CD4-positive, alpha-beta T cell (primary cell): ENCODE measurements around the gene TTC28. TPM values are rescaled to one million over a fixed set of nuclear protein-coding genes. Genes with fewer than 3 reads are reported as not detected.

Experiments
- ATAC-seq: fragments of 200-7000 bp; cut with Tn5 transposase; one replicate; pipeline ENCODE4 v1.10.0; 2022; ENCODE audit warnings: mild to moderate bottlenecking; ENCODE audit not compliant: poor library complexity
- CTCF ChIA-PET: fragments of 350-600 bp; sonication (Branson Sonifier 250); formaldehyde crosslinking; loops from one replicate; lab custom pipeline; 2021; ENCODE audit warnings: antibody characterized with exemption, inconsistent platforms; lab: Charles Lee
- POLR2A ChIA-PET: fragments of 350-600 bp; sonication (Branson Sonifier 250); formaldehyde crosslinking; loops from one replicate; lab custom pipeline; 2021; ENCODE audit warnings: antibody characterized with exemption, inconsistent platforms; lab: Charles Lee
- DNase-seq, 14 experiments: peaks; one replicate each; pipeline ENCODE4 v3.0.0-alpha.2; 2013 to 2020; ENCODE audit warnings: mixed read lengths in 2 of 14
- H3K27ac ChIP-seq, 2 donors: one replicate each; pipeline versions ENCODE4 v1.5.1 to v1.7.0; 2013; ENCODE audit warnings: low read length in 2 of 2, low read depth in 1 of 2, mild to moderate bottlenecking in 1 of 2
- H3K27me3 ChIP-seq, 2 experiments: 1 replicate in 1 of 2; 2 replicates in 1 of 2; pipeline versions ENCODE4 v1.6.1 to v1.7.0; 2013; ENCODE audit warnings: low read length in 2 of 2, control low read depth in 1 of 2, mild to moderate bottlenecking in 1 of 2, moderate library complexity in 1 of 2; ENCODE audit not compliant: insufficient read depth in 2 of 2, control insufficient read depth in 1 of 2
- H3K36me3 ChIP-seq: one replicate; pipeline ENCODE4 v1.6.1; 2013; ENCODE audit warnings: low read length, control low read depth; ENCODE audit not compliant: insufficient read depth
- H3K4me1 ChIP-seq: one replicate; pipeline ENCODE4 v1.6.1; 2013; ENCODE audit warnings: low read length, control low read depth; ENCODE audit not compliant: insufficient read depth
- H3K4me3 ChIP-seq: one replicate; pipeline ENCODE4 v1.5.1; 2013; ENCODE audit warnings: mild to moderate bottlenecking, low read length, moderate library complexity
- H3K9me3 ChIP-seq, 2 experiments: 1 replicate in 1 of 2; 2 replicates in 1 of 2; pipeline versions ENCODE4 v1.6.1 to v1.7.0; 2013; ENCODE audit warnings: low read length in 2 of 2, mild to moderate bottlenecking in 2 of 2, control low read depth in 1 of 2, moderate library complexity in 1 of 2; ENCODE audit not compliant: control insufficient read depth in 1 of 2, insufficient read depth in 1 of 2
- H3K27ac Mint-ChIP-seq: one replicate; pipeline ENCODE4 v1.8.0; 2020; ENCODE audit warnings: mixed read lengths
- H3K27me3 Mint-ChIP-seq: one replicate; pipeline ENCODE4 v1.8.0; 2021; ENCODE audit warnings: mixed read lengths
- H3K36me3 Mint-ChIP-seq: one replicate; pipeline ENCODE4 v1.8.0; 2021; ENCODE audit warnings: low read depth, mixed read lengths
- H3K4me1 Mint-ChIP-seq: one replicate; pipeline ENCODE4 v1.8.0; 2021; ENCODE audit warnings: low read depth, mixed read lengths
- H3K4me3 Mint-ChIP-seq: one replicate; pipeline ENCODE4 v1.8.0; 2020; ENCODE audit warnings: mild to moderate bottlenecking, mixed read lengths
- H3K9me3 Mint-ChIP-seq: one replicate; pipeline ENCODE4 v1.8.0; 2020; ENCODE audit warnings: mixed read lengths
- CTCF ChIP-seq: fragments of 200-600 bp; IDR thresholded peaks from one replicate; pipeline ENCODE4 v1.8.0; 2022; ENCODE audit warnings: antibody characterized with exemption, mild to moderate bottlenecking
- intact Hi-C, 2 experiments: fragments of 100-400 bp; cut with DNase I in 1 of 2; cut with micrococcal nuclease in 1 of 2; formaldehyde crosslinking; loops; one replicate each; pipeline versions ENCODE4 v1.15.1 to v1.9.0; 2023 to 2025; cut with DNase I, micrococcal nuclease
- total RNA-seq, 174 experiments: library from RNA in 2 of 174; stranded (reverse) in 2 of 174; gene quantifications; one replicate each; pipeline ENCODE4 v1.2.3 and lab custom pipeline; 2021 to 2026

TTC28 gene
- total RNA-seq, 2 experiments from 2014 or later = 4.6 to 5.7 TPM

DNA sequence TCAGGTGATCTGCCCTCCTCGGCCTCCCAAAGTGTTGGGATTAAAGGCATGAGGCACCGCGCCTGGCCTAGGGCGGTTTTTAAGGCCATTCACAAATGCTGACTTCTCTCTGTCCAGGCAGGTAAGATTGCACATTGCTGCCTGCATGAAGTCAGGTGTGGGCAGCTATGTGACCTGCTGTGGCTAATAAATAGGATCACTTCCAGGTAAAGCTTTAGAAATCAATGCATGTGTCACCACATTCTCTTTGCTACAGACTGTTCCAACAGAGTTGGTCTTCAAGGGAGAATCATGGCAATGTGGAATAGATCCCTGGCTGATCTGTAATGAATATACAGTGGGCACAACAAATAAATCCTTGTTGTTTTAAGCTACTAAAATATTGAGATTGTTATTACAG is 500.2 kb downstream of the TTC28 start:
- Mint-ChIP-seq H3K27me3 (no peaks in the 10 kb centered on the region), H3K4me3 (no peak overlapping the region), H3K4me1 (no peaks in the 10 kb centered on the region), H3K27ac (no peak overlapping the region), H3K9me3 (no peaks in the 10 kb centered on the region), H3K36me3 (no peaks in the 10 kb centered on the region)
- H3K36me3 ChIP-seq = no peaks in the 10 kb centered on the region
- no peak overlapping the region for H3K4me3 ChIP-seq
- no peak for TF ChIP-seq CTCF
- POLR2A ChIA-PET = no interaction called here
- intact Hi-C loops = no loop called here
- H3K9me3 ChIP-seq = peaks cover 0 to 4% of the 10 kb centered on the region in 2 experiments
- no peak overlapping the region for H3K27ac ChIP-seq
- no peak for DNase-seq
- H3K27me3 ChIP-seq = no peaks in the 10 kb centered on the region
- CTCF ChIA-PET = no interaction called here
- H3K4me1 ChIP-seq = no peaks in the 10 kb centered on the region
- no peak for ATAC-seq

DNA sequence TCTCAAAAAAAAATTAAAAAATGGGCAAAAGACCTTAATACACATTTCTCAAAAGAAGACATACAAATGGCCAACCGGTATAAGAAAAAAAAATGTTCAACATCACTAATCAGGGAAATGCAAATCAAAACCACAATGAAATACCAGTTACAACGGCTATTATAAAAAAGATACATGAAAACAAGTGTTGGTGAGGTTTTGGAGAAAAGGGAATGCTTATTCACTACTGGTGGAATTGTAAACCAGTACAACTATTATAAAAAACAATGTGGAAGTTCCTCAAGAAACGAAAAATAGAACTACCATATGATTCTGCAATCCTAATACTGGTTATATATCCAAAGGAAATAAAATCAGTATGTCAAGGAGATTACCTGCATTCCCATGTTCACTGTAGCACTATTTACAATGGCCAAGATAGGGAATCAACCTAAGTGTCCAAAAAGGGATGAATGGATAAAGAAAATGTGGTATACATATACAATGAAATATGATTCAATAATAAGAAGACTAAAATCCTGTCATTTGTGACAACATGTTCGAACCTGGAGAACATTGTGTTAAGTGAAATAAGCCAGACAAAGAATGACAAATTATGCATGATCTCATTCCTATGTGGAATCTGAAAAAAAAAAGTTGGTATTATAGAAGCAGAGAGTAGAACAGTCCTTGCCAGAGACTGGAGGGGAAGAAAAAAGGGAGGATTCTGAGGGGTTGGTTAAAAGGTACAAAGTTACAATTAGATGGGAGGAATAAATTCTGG is 503.7 kb downstream of the TTC28 start:
- H3K36me3 ChIP-seq = no peaks in the 10 kb centered on the region
- ATAC-seq (no peak), DNase-seq (no peak)
- no peaks in the 10 kb centered on the region for H3K4me1 ChIP-seq
- peaks cover under 1% of the 10 kb centered on the region for H3K9me3 Mint-ChIP-seq
- no peak overlapping the region for H3K4me3 Mint-ChIP-seq
- TF ChIP-seq CTCF = no peak
- H3K27ac ChIP-seq = no peak overlapping the region
- CTCF ChIA-PET = no interaction called here
- no peak overlapping the region for H3K4me3 ChIP-seq
- H3K4me1 Mint-ChIP-seq = no peaks in the 10 kb centered on the region
- no peaks in the 10 kb centered on the region for H3K36me3 Mint-ChIP-seq
- no peaks in the 10 kb centered on the region for H3K27me3 Mint-ChIP-seq
- POLR2A ChIA-PET = no interaction called here
- H3K9me3 ChIP-seq = peaks cover 0 to 4% of the 10 kb centered on the region in 2 experiments
- H3K27me3 ChIP-seq = no peaks in the 10 kb centered on the region
- intact Hi-C loops = no loop called here
- H3K27ac Mint-ChIP-seq = no peak overlapping the region

DNA sequence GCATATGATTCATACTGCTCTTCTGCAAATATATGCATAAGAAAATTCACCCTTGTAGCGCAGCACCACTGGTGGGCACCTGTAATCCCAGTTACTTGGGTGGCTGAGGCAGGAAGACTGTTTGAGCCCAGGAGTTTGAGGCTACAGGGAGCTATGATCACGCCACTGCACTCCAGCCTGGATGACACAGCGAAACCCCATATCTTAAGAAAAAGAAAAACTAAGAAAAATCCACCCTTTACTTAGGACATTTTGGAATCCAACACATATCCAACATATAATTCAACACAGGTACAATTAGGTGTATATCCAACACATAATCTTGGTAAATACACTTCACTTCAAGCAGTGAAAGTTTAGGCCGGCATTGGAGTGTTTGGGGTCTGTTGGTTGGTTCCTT is 505.1 kb downstream of the TTC28 start:
- Mint-ChIP-seq H3K9me3 (peaks cover 2% of the 10 kb centered on the region), H3K4me1 (no peaks in the 10 kb centered on the region), H3K27ac (no peak overlapping the region), H3K4me3 (no peak overlapping the region), H3K36me3 (no peaks in the 10 kb centered on the region), H3K27me3 (no peaks in the 10 kb centered on the region)
- CTCF ChIA-PET = no interaction called here
- TF ChIP-seq CTCF = no peak
- no peaks in the 10 kb centered on the region for H3K4me1 ChIP-seq
- intact Hi-C loops = no loop called here
- POLR2A ChIA-PET = interaction anchor here (0.7 kb wide), 1 partner anchor 267 kb away, joined by 3 read pairs; no protein-coding TSS in a partner anchor
- H3K27me3 ChIP-seq = no peaks in the 10 kb centered on the region
- H3K27ac ChIP-seq = no peak overlapping the region
- no peak overlapping the region for H3K4me3 ChIP-seq
- no peaks in the 10 kb centered on the region for H3K36me3 ChIP-seq
- H3K9me3 ChIP-seq = peaks cover 0 to 4% of the 10 kb centered on the region in 2 experiments
- DNase-seq = no peak
- no peak for ATAC-seq
